IMR-90 (cell line): ENCODE data around the gene TSTD1. TPM values are rescaled to one million over a fixed set of nuclear protein-coding genes. Genes with fewer than 3 reads are reported as not detected.

ENCODE experiments used
- ATAC-seq: fragments of 200-7000 bp; cut with Tn5 transposase; 2 replicates; pipeline ENCODE4 v1.9.1; 2020; ENCODE audit warnings: low read depth, mild to moderate bottlenecking, moderate library complexity
- BruUV-seq: library from RNA; stranded (reverse); fragments of 400-500 nt; replicated peaks from 2 replicates; lab custom pipeline; 2021; lab: Mats Ljungman, UMichigan
- CTCF ChIA-PET: fragments of 300-600 bp; formaldehyde crosslinking; extraction: SDS; loops from one replicate; lab custom pipeline; 2021; ENCODE audit warnings: antibody characterized with exemption; lab: Yijun Ruan, JAX
- POLR2A ChIA-PET: fragments of 300-600 bp; sonication (Branson Sonifier 250); formaldehyde crosslinking; loops from one replicate; lab custom pipeline; 2022; ENCODE audit warnings: antibody characterized with exemption; ENCODE audit not compliant: unreplicated experiment; lab: Charles Lee
- DNase-seq: peaks from one replicate; pipeline ENCODE4 v3.0.0; 2013
- H2AFZ ChIP-seq: replicated peaks from 2 replicates; pipeline ENCODE3; 2013; ENCODE audit warnings: low read length, mild to moderate bottlenecking; ENCODE audit not compliant: poor library complexity
- H2AK5ac ChIP-seq: 2 replicates; pipeline ENCODE4 v1.6.1; 2013; ENCODE audit warnings: low read depth, low read length, inconsistent platforms
- H2AK9ac ChIP-seq: replicated peaks from 2 replicates; pipeline ENCODE3; 2013; ENCODE audit warnings: mild to moderate bottlenecking, low read depth, low read length, moderate library complexity; ENCODE audit not compliant: poor library complexity
- H2BK120ac ChIP-seq: 2 replicates; pipeline ENCODE4 v1.6.1; 2013; ENCODE audit warnings: low read depth, low read length, inconsistent platforms
- H2BK15ac ChIP-seq: 3 replicates; pipeline ENCODE4 v1.6.1; 2013; ENCODE audit warnings: low read depth, low read length, inconsistent platforms
- H2BK20ac ChIP-seq: 2 replicates; pipeline ENCODE4 v1.6.1; 2013; ENCODE audit warnings: low read depth, mild to moderate bottlenecking, inconsistent platforms, low read length, moderate library complexity
- H2BK5ac ChIP-seq: 2 replicates; pipeline ENCODE4 v1.6.1; 2013; ENCODE audit warnings: mild to moderate bottlenecking, low read depth, low read length, inconsistent platforms; ENCODE audit not compliant: poor library complexity, severe bottlenecking
- H3K14ac ChIP-seq: replicated peaks from 2 replicates; pipeline ENCODE4 v1.6.1; 2013; ENCODE audit warnings: low read depth, low read length, inconsistent platforms
- H3K18ac ChIP-seq: 2 replicates; pipeline ENCODE4 v1.6.1; 2013; ENCODE audit warnings: low read depth, low read length, control low read depth
- H3K23ac ChIP-seq: 2 replicates; pipeline ENCODE4 v1.6.1; 2013; ENCODE audit warnings: low read depth, low read length, inconsistent platforms
- H3K27ac ChIP-seq: 2 replicates; pipeline ENCODE4 v1.5.1; 2013; ENCODE audit warnings: mild to moderate bottlenecking, control low read depth, low read length; ENCODE audit not compliant: insufficient read depth
- H3K27me3 ChIP-seq: 2 replicates; pipeline ENCODE4 v1.6.1; 2013; ENCODE audit warnings: low read length; ENCODE audit not compliant: control insufficient read depth, insufficient read depth
- H3K36me3 ChIP-seq: 2 replicates; pipeline ENCODE4 v1.6.1; 2013; ENCODE audit warnings: low read length, mixed read lengths; ENCODE audit not compliant: control insufficient read depth, insufficient read depth
- H3K4ac ChIP-seq: 2 replicates; pipeline ENCODE4 v1.6.1; 2013; ENCODE audit warnings: low read depth, low read length, inconsistent platforms
- H3K4me1 ChIP-seq: 2 replicates; pipeline ENCODE4 v1.6.1; 2013; ENCODE audit warnings: low read length, mixed read lengths; ENCODE audit not compliant: control insufficient read depth, insufficient read depth
- H3K4me2 ChIP-seq: 2 replicates; pipeline ENCODE4 v1.6.1; 2013; ENCODE audit warnings: low read depth, mild to moderate bottlenecking, control low read depth, low read length, moderate library complexity
- H3K4me3 ChIP-seq: 2 replicates; pipeline ENCODE4 v1.5.1; 2013; ENCODE audit warnings: low read depth, mild to moderate bottlenecking, control low read depth, low read length, moderate library complexity; ENCODE audit not compliant: insufficient read depth
- H3K56ac ChIP-seq: 2 replicates; pipeline ENCODE4 v1.6.1; 2013; ENCODE audit warnings: low read length, inconsistent platforms; ENCODE audit not compliant: insufficient read depth; ENCODE audit errors: extremely low read depth
- H3K79me1 ChIP-seq, 2 experiments: 2 replicates each; pipeline ENCODE4 v1.6.1; 2013; ENCODE audit warnings: low read length in 2 of 2, inconsistent platforms in 1 of 2, low read depth in 1 of 2
- H3K9ac ChIP-seq: 2 replicates; pipeline ENCODE4 v1.6.1; 2013; ENCODE audit warnings: low read depth, low read length, control low read depth
- H3K9me1 ChIP-seq: 2 replicates; pipeline ENCODE4 v1.6.1; 2013; ENCODE audit warnings: low read length, inconsistent platforms; ENCODE audit not compliant: insufficient read depth
- H3K9me3 ChIP-seq: 2 replicates; pipeline ENCODE4 v1.6.1; 2013; ENCODE audit warnings: low read length; ENCODE audit not compliant: control insufficient read depth, insufficient read depth
- H4K20me1 ChIP-seq: 2 replicates; pipeline ENCODE4 v1.6.1; 2013; ENCODE audit warnings: low read length, inconsistent platforms; ENCODE audit not compliant: insufficient read depth
- H4K5ac ChIP-seq: 2 replicates; pipeline ENCODE4 v1.6.1; 2013; ENCODE audit warnings: mild to moderate bottlenecking, low read depth, low read length, control low read depth
- H4K8ac ChIP-seq, 2 experiments: 2 replicates each; pipeline ENCODE4 v1.6.1; 2013; ENCODE audit warnings: low read depth in 2 of 2, low read length in 2 of 2, control low read depth in 1 of 2, inconsistent platforms in 1 of 2
- H4K91ac ChIP-seq: 2 replicates; pipeline ENCODE4 v1.6.1; 2013; ENCODE audit warnings: low read depth, low read length, inconsistent platforms; ENCODE audit not compliant: insufficient read depth
- BHLHE40 ChIP-seq: fragments of 150-350 bp; IDR thresholded peaks from 2 replicates; pipeline ENCODE4 v1.6.1; 2016; ENCODE audit warnings: mild to moderate bottlenecking, low read depth, low read length
- ELK1 ChIP-seq: fragments of 150-350 bp; IDR thresholded peaks from 2 replicates; pipeline ENCODE4 v1.6.1; 2016; ENCODE audit warnings: low read depth, mild to moderate bottlenecking, low read length, moderate library complexity, borderline replicate concordance
- FOS ChIP-seq: fragments of 150-350 bp; IDR thresholded peaks from 2 replicates; pipeline ENCODE4 v1.6.1; 2016; ENCODE audit warnings: low read depth, low read length
- RAD21 ChIP-seq: IDR thresholded peaks from 2 replicates; pipeline ENCODE4 v1.6.1; 2012; ENCODE audit warnings: low read length, improper control_type of control experiment
- RCOR1 ChIP-seq: IDR thresholded peaks from 2 replicates; pipeline ENCODE4 v1.6.1; 2012; ENCODE audit warnings: mild to moderate bottlenecking, low read length, improper control_type of control experiment; ENCODE audit not compliant: insufficient replicate concordance
- USF2 ChIP-seq: fragments of 150-350 bp; IDR thresholded peaks from 2 replicates; pipeline ENCODE4 v1.6.1; 2017; ENCODE audit warnings: mild to moderate bottlenecking, antibody characterized with exemption, low read length, low read depth
- WGBS, 2 experiments: methylation state at CpG; one replicate each; pipeline versions ENCODE4 v1.1.5 to v1.1.7; 2013; ENCODE audit warnings: missing lambda C conversion rate in 2 of 2; ENCODE audit not compliant: insufficient read length in 1 of 2; ENCODE audit errors: extremely low coverage in 2 of 2; 5-methylcytosine and 5-hydroxymethylcytosine counted together
- dilution Hi-C: fragments of 300-500 bp; cut with HindIII; formaldehyde crosslinking; loops from one replicate; pipeline ENCODE4 v1.14.3; 2018; ENCODE audit warnings: low sequenced_read_pairs; ENCODE audit not compliant: unreplicated experiment
- in situ Hi-C: fragments of 300-500 bp; cut with MboI; formaldehyde crosslinking; loops from 3 replicates; pipeline ENCODE4 v1.14.3; 2019; ENCODE audit warnings: low sequenced_read_pairs, inconsistent platforms, mixed read lengths
- intact Hi-C: fragments of 100-400 bp; cut with micrococcal nuclease; formaldehyde crosslinking; loops from 2 replicates; pipeline ENCODE4 v1.10.0; 2022
- polyA plus RNA-seq, 3 experiments: library from polyadenylated mRNA; depleted of rRNA; stranded (reverse); fragments of >200 nt; gene quantifications; 2 replicates each; pipeline ENCODE4 v1.2.3, GENCODE V29; 2012; ENCODE audit warnings: low replicate concordance in 1 of 3
- total RNA-seq: library from RNA; depleted of rRNA; stranded (reverse); fragments of >200 nt; gene quantifications from 2 replicates; pipeline ENCODE4 v1.2.3, GENCODE V29; 2012

Gene TSTD1
- total and polyA plus RNA-seq, 2 of the 4 experiments (the other 2 are of a cell fraction): 0.21 TPM; not detected in 1

GRCh38 chr1:161054232-161054631 is 15.5 kb upstream of the TSTD1 start:
- ATAC-seq (no peak), DNase-seq (no peak)
- H4K20me1 ChIP-seq: no peaks in the 10 kb centered on the region
- WGBS, 2 experiments: 93% methylated on average over 3 of the region's 4 CpGs; no CpG with 5 or more reads in 1 of the 2 experiments
- no peak overlapping the region for H2AK9ac ChIP-seq
- H3K18ac ChIP-seq: no peak overlapping the region
- H3K9ac ChIP-seq: no peak overlapping the region
- no peaks in the 10 kb centered on the region for H3K4me1 ChIP-seq
- ChIA-PET POLR2A (no interaction called here), CTCF (no interaction called here)
- no peak overlapping the region for H2BK15ac ChIP-seq
- H3K9me3 ChIP-seq: no peaks in the 10 kb centered on the region
- no peak overlapping the region for H2BK120ac ChIP-seq
- no peak overlapping the region for H2BK5ac ChIP-seq
- no peak overlapping the region for H3K4me3 ChIP-seq
- H3K4ac ChIP-seq: no peak overlapping the region
- no peaks in the 10 kb centered on the region for H3K27me3 ChIP-seq
- H3K4me2 ChIP-seq: no peak overlapping the region
- H3K23ac ChIP-seq: no peak overlapping the region
- no peak overlapping the region for H3K27ac ChIP-seq
- no peak overlapping the region for H4K8ac ChIP-seq
- no peaks in the 10 kb centered on the region for H3K79me1 ChIP-seq
- no peak overlapping the region for H3K56ac ChIP-seq
- no peak overlapping the region for H4K5ac ChIP-seq
- intact Hi-C loops: no loop called here
- no peak overlapping the region for H2AFZ ChIP-seq
- no peak overlapping the region for H3K14ac ChIP-seq
- no peak for TF ChIP-seq BHLHE40
- TF ChIP-seq FOS: no peak
- no peak for TF ChIP-seq ELK1
- TF ChIP-seq USF2: no peak
- no peak for TF ChIP-seq RCOR1
- no peak for TF ChIP-seq RAD21
- no peaks in the 10 kb centered on the region for H3K9me1 ChIP-seq
- H2AK5ac ChIP-seq: no peak overlapping the region
- BruUV-seq: no TSS peak
- no peaks in the 10 kb centered on the region for H3K36me3 ChIP-seq
- dilution Hi-C loops: no loop called here
- H4K91ac ChIP-seq: no peak overlapping the region
- no peak overlapping the region for H2BK20ac ChIP-seq
- in situ Hi-C loops: no loop called here
